GM13976 (cell line): ENCODE data around the gene MBP.
"Not testable (repeated sequence)": the region's sequence is repeated elsewhere in the genome, so short reads cannot be mapped to it uniquely, and the experiment has no call there.

ENCODE experiments used
- DNase-seq: peaks from one replicate; pipeline ENCODE4 v3.0.0; 2012; ENCODE audit warnings: low spot score
- in situ Hi-C: fragments of 300-500 bp; cut with MboI; formaldehyde crosslinking; loops from one replicate; pipeline ENCODE4 v1.12.0; 2022; ENCODE audit warnings: low sequenced_read_pairs, mixed read lengths, inconsistent platforms; ENCODE audit not compliant: unreplicated experiment
- TF ChIP-seq, protein P1 (sequence below): IDR thresholded peaks from 2 replicates; pipeline ENCODE4 v1.5.1; 2012; ENCODE audit warnings: borderline replicate concordance, mild to moderate bottlenecking; ENCODE audit not compliant: insufficient read depth; ENCODE audit errors: extremely low read depth, missing control alignments, control extremely low read depth

MBP gene

DNA sequence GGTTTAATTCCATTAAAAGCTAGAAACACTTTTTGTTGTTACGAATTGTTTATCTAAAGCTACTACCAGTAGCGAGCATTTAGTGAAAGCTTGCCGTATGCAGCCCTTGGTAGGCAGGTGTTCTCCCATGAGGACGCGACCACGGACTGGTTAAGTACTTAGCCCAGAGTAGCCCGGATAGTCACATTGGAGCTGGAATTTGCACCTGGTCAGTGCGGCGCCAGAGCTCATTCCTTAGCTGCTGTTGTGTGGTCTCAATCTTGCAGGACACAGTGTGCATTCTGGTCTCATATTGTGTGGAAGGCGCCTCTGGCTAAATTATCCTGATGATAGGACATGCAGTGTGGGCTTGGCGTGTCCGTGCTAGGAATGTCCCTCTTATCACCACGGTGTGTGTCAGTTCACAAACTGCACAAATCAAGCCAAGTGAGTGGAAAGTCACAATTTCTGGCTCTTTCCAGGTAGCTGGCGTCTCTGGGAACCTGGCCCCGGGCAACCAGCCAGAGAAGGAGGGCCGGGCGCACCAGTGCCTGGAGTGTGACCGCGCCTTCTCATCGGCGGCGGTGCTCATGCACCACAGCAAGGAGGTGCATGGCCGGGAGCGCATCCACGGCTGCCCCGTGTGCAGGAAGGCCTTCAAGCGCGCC is 176.9 kb downstream of the MBP start:
- in situ Hi-C loops: no loop called here
- TF ChIP-seq, protein P1, sequence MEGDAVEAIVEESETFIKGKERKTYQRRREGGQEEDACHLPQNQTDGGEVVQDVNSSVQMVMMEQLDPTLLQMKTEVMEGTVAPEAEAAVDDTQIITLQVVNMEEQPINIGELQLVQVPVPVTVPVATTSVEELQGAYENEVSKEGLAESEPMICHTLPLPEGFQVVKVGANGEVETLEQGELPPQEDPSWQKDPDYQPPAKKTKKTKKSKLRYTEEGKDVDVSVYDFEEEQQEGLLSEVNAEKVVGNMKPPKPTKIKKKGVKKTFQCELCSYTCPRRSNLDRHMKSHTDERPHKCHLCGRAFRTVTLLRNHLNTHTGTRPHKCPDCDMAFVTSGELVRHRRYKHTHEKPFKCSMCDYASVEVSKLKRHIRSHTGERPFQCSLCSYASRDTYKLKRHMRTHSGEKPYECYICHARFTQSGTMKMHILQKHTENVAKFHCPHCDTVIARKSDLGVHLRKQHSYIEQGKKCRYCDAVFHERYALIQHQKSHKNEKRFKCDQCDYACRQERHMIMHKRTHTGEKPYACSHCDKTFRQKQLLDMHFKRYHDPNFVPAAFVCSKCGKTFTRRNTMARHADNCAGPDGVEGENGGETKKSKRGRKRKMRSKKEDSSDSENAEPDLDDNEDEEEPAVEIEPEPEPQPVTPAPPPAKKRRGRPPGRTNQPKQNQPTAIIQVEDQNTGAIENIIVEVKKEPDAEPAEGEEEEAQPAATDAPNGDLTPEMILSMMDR: no peak
- no peak for DNase-seq

DNA sequence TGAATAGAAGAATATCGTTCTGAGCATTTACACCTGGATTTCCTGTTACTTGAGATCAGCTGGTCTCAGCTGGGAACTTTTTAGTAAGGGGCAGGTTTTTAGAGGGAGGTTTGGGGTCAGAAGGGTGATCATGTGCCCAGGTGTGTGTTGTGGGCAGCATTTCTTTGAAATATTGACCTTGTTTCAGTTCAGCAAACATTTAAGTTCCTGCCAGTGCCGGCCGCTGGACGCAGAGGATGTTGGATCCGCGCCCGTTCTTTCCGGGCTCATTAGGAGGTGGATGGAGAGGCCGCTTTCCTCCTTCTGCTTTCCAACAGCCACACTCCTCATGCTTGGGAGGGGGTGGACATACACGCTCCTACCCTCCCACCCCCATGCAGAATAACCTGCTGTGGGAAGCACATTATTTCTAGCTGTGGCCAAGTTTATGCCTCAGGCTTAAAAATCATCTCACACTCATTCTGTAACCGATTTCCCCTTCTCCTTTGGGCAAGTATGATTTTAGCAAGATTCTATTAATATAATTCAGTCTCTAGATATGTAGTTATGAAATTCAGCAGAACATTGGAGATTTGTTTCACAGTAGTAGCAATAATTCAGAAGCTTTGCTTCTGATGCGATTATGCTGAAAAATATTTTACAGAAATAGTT is 178.9 kb downstream of the MBP start:
- DNase-seq: no peak
- in situ Hi-C loops: no loop called here
- TF ChIP-seq, protein P1: no peak

DNA sequence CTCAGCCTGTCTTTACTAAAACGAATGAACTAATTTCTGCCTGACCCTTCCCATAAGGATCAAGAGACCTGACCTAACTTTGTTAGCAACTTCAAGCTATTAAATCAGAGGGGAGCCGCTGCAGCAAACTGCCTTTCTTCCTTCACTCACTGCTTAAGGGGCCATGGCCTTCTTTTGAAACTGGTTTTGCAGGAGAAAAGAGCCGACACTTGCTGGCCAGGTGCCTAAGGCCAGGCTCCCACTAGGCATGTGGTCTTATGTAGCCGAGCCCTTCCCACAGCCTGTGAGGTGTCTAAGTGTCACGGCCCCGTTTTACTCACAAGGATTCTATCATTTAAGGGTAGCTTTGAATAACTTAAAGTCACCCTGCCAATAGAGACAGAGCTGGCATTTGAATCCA is 179.4 kb downstream of the MBP start:
- in situ Hi-C loops: no loop called here
- TF ChIP-seq, protein P1: no peak
- no peak for DNase-seq

DNA sequence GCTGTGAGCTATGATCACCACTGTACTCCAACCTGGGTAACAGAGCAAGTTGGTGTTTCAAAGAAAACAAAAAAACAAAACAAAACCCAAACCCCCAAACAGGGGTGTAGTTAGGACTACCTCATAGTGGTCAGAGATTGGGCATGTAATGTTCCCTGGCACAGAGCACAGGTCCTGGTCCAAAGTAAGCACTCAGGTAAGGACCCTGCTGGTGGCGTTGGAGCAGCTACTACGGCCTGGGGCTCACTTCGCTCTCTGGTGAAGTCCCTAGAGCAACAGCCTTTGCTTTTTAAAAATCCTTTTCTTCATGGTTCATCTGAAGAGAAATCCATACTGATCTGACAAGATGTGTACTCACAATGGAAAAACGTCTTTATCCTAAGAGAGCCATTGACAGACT is 179.8 kb downstream of the MBP start:
- no peak for DNase-seq
- in situ Hi-C loops: no loop called here
- TF ChIP-seq, protein P1: no peak

DNA sequence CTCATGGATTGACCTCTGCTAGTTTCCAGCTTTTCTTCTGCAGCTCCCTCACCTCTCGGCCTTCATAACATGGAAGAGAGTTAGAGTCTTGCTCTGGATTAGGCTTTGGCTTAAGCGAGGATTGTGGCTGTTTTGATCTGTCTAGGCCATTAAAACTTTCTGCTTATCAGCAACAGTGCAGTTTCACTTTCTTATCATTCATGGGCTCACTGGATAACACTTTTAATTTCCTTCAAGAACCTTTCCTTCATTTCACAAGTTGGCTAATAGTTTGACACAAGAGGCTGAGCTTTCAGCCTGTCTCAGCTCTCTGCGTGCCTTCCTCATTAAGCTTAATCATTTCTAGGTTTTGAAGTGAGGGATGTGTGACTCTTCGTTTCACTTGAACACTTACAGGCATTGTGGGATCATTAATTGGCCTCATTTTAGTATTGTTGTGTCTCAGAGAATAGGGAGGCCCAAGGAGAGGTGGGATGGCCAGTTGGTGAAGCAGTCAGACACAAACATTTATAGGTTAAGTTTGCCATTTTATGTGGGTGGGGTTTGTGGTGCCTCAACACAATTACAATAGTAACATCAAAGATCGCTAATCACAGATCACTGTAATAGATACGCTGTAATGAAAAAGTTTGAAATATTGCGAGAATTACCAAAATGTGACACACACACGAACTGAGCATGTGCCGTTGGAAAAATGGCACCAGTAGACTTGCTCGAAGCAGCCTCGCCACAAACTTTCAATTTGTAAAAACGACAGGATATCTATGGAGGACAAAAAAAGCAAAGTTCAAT is 180.9 kb downstream of the MBP start:
- no peak for DNase-seq
- TF ChIP-seq, protein P1: no peak
- in situ Hi-C loops: no loop called here

DNA sequence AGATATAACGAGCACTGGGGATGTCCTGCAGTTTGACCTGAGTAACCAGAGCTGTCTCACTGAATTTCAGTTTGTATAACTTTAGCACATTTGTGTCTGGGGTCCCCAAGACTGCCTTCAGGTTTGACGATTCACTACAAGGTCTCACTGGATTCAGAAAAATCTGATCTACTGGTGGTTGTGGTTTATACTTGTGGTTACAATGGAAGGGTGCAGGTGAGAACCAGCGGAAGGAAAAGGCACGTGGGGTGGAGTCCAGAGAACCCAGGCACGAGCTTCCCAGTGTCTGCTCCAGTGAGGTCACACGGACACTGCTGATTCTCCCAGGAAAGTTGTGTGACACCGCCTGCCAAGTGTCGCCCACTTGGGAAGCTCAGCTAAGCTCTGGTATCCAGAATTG is 184.2 kb downstream of the MBP start:
- TF ChIP-seq, protein P1: no peak
- in situ Hi-C loops: no loop called here
- no peak for DNase-seq

DNA sequence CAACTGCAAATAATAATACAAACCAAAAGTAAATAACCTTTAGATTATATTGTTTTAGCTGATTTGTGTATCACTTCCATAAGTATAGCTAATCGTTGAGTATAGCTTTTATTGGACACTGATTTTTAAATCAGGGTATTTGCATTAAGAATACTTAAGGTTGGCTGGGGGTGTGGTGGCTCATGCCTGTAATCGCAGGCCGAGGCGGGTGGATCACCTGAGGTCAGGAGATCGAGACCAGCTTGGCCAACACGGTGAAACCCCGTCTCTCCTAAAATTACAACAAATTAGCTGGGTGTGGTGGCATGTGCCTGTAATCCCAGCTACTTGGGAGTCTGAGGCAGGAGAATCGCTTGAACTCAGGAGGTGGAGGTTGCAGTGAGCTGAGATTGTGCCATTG is 188.2 kb downstream of the MBP start:
- DNase-seq, in situ Hi-C loops: not testable (repeated sequence)
